T-cell (primary cell): ENCODE data around the gene SMG5. TPM values are rescaled to one million over a fixed set of nuclear protein-coding genes. Genes with fewer than 3 reads are reported as not detected.

Experiments
- ATAC-seq, 4 experiments: fragments of 200-7000 bp in 3 of 4; fragments of 150-1000 bp in 1 of 4; cut with Tn5 transposase; replicated peaks in 1 of 4; 1 replicate in 3 of 4; 2 replicates in 1 of 4; pipeline ENCODE4 v1.10.0; 2021; ENCODE audit warnings: moderate library complexity in 3 of 4, mild to moderate bottlenecking in 2 of 4, moderate number of reproducible peaks in 1 of 4
- CTCF ChIA-PET, 2 donors: fragments of 300-600 bp; sonication (Branson Sonifier 250); formaldehyde crosslinking; loops; one replicate each; lab custom pipeline; 2022; ENCODE audit warnings: antibody characterized with exemption in 2 of 2; lab: Charles Lee
- POLR2A ChIA-PET, 2 donors: fragments of 300-600 bp; sonication (Branson Sonifier 250); formaldehyde crosslinking; loops; one replicate each; lab custom pipeline; 2022; ENCODE audit warnings: antibody characterized with exemption in 2 of 2; lab: Charles Lee
- DNase-seq, 35 experiments: peaks; one replicate each; pipeline versions ENCODE4 v3.0.0 to v3.0.0-alpha.2; 2013 to 2023
- H3K27ac ChIP-seq: one replicate; pipeline ENCODE4 v1.5.1; 2013; ENCODE audit warnings: low read length
- H3K27me3 ChIP-seq, 2 experiments: replicated peaks in 1 of 2; 1 replicate in 1 of 2; 2 replicates in 1 of 2; pipeline versions ENCODE4 v1.6.1 to v1.7.0; 2013; ENCODE audit warnings: low read length in 1 of 2, mixed read lengths in 1 of 2; ENCODE audit not compliant: control insufficient read depth in 2 of 2, insufficient read depth in 2 of 2; ENCODE audit errors: extremely low read depth in 1 of 2
- H3K36me3 ChIP-seq, 2 donors: 1 replicate in 1 of 2; 2 replicates in 1 of 2; pipeline versions ENCODE4 v1.6.1 to v1.7.0; 2013; ENCODE audit warnings: low read length in 1 of 2; ENCODE audit not compliant: control insufficient read depth in 2 of 2, insufficient read depth in 1 of 2; ENCODE audit errors: extremely low read depth in 1 of 2
- H3K4me1 ChIP-seq, 2 experiments: 1 replicate in 1 of 2; 2 replicates in 1 of 2; pipeline versions ENCODE4 v1.6.1 to v1.7.0; 2013; ENCODE audit warnings: low read length in 2 of 2, mixed read lengths in 1 of 2; ENCODE audit not compliant: insufficient read depth in 2 of 2, control insufficient read depth in 1 of 2; ENCODE audit errors: extremely low read depth in 1 of 2
- H3K4me3 ChIP-seq, 2 donors: 1 replicate in 1 of 2; 2 replicates in 1 of 2; pipeline versions ENCODE4 v1.5.1 to v1.7.0; 2013; ENCODE audit warnings: mild to moderate bottlenecking in 2 of 2, low read length in 1 of 2, moderate library complexity in 1 of 2; ENCODE audit not compliant: control insufficient read depth in 1 of 2; ENCODE audit errors: extremely low read depth in 1 of 2
- H3K9me3 ChIP-seq: 2 replicates; pipeline ENCODE4 v1.7.0; 2013
- H3K27ac Mint-ChIP-seq, 2 donors: one replicate each; pipeline ENCODE4 v1.8.0; 2020 to 2021; ENCODE audit warnings: mild to moderate bottlenecking in 2 of 2, mixed read lengths in 2 of 2
- H3K27me3 Mint-ChIP-seq, 2 donors: one replicate each; pipeline ENCODE4 v1.8.0; 2021 to 2022; ENCODE audit warnings: mixed read lengths in 2 of 2
- H3K36me3 Mint-ChIP-seq: one replicate; pipeline ENCODE4 v1.8.0; 2021; ENCODE audit warnings: mixed read lengths
- H3K4me1 Mint-ChIP-seq, 3 donors: one replicate each; pipeline ENCODE4 v1.8.0; 2020 to 2022; ENCODE audit warnings: mixed read lengths in 3 of 3, mild to moderate bottlenecking in 1 of 3
- H3K4me3 Mint-ChIP-seq, 3 donors: one replicate each; pipeline ENCODE4 v1.8.0; 2020 to 2022; ENCODE audit warnings: mild to moderate bottlenecking in 3 of 3, mixed read lengths in 3 of 3, moderate library complexity in 3 of 3
- H3K9me3 Mint-ChIP-seq, 3 donors: one replicate each; pipeline ENCODE4 v1.8.0; 2020 to 2022; ENCODE audit warnings: mixed read lengths in 3 of 3
- WGBS: methylation state at CpG from one replicate; pipeline ENCODE4 v1.1.5; 2013; ENCODE audit warnings: missing lambda C conversion rate; ENCODE audit not compliant: insufficient coverage; 5-methylcytosine and 5-hydroxymethylcytosine counted together
- total RNA-seq, 35 experiments: library from RNA in 6 of 35; stranded (reverse) in 6 of 35; fragments of 120-200 nt in 1 of 35; gene quantifications; one replicate each; pipeline versions ENCODE4 v1.2.1 to v1.2.4 and lab custom pipeline; 2013 to 2026

SMG5 gene
- total RNA-seq, 5 donors from 2014 or later (not counting 1 experiment from before 2014, with no cell fraction given): 60.5 to 84.2 (median 81.3) TPM

DNA sequence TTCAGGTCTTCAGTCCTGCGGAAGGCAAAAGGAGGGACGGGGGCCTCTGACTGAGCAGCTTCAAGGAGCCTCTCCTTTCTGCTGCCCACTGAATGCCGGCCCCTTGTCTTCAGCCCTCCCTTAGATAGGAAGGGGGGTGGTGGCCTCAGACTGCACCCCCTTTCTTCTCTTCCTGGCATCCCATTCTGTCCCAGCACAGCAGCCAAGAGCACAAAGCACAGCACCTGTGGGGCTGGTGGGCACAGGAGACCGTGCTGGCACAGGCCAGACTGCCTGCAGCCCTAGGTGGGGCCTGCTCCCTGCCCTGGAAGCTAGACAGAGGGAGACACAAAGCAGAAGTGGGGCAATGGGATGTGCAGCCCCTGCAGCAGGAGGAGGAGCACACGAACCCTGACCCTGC is 33.0 kb downstream of the SMG5 start:
- no peaks in the 10 kb centered on the region for H3K9me3 ChIP-seq
- H3K4me3 Mint-ChIP-seq: no peak overlapping the region
- ATAC-seq: no peak
- CTCF ChIA-PET: no interaction called here
- H3K27me3 Mint-ChIP-seq: no peaks in the 10 kb centered on the region
- WGBS: 92% methylated on average over 2 of the region's 5 CpGs
- peaks cover 0 to 6% of the 10 kb centered on the region in 2 experiments for H3K27me3 ChIP-seq
- POLR2A ChIA-PET: interaction anchor here in 1 of 2 donors (0.5 kb wide), 1 partner anchor 16 kb away, joined by 4 read pairs; no protein-coding TSS in a partner anchor
- H3K4me1 ChIP-seq: peaks cover 4 to 30% of the 10 kb centered on the region in 2 experiments
- no peak for DNase-seq
- no peak overlapping the region for H3K4me3 ChIP-seq
- H3K27ac ChIP-seq: no peak overlapping the region
- H3K36me3 Mint-ChIP-seq: peaks cover 23% of the 10 kb centered on the region
- peaks cover 10 to 40% (median 12%) of the 10 kb centered on the region in 3 donors for H3K4me1 Mint-ChIP-seq
- H3K9me3 Mint-ChIP-seq: no peaks in the 10 kb centered on the region
- peak overlapping the region in 1 of 2 donors; percentile 36 for H3K27ac Mint-ChIP-seq
- H3K36me3 ChIP-seq: peaks cover 18 to 43% of the 10 kb centered on the region in 2 donors

- WGBS: no CpG with 5 or more reads among the region's 4 CpGs
- ChIA-PET CTCF (no interaction called here), POLR2A (no interaction called here)
Measured at GRCh38 chr1:156248323-156248683, 34.3 kb downstream of the SMG5 start.

GRCh38 chr1:156247460-156248322 is 34.9 kb downstream of the SMG5 start, which contains the start of gene PAQR6:
TSS of gene PAQR6 (minus strand) at chr1:156248056. CDS start at chr1:156246731, 1,325 bp downstream.
- H3K36me3 Mint-ChIP-seq: peaks cover 8% of the 10 kb centered on the region
- Histone ChIP-seq H3K4me1 (peaks cover 4 to 31% of the 10 kb centered on the region in 2 experiments), H3K36me3 (peaks cover 10 to 27% of the 10 kb centered on the region in 2 donors), H3K27ac (no peak within 1 kb of the TSS), H3K4me3 (no peak within 1 kb of the TSS), H3K27me3 (peaks cover 0 to 6% of the 10 kb centered on the region in 2 experiments), H3K9me3 (no peaks in the 10 kb centered on the region)
- no peak for DNase-seq
- peaks cover 13 to 40% (median 16%) of the 10 kb centered on the region in 3 donors for H3K4me1 Mint-ChIP-seq
- 89% methylated on average over 9 of the region's 16 CpGs for WGBS
- ATAC-seq: no peak
- peak within 1 kb of the TSS in 1 of 2 donors; percentile 31 for H3K27ac Mint-ChIP-seq
- no peaks in the 10 kb centered on the region for H3K27me3 Mint-ChIP-seq
- peak within 1 kb of the TSS in 1 of 3 donors; percentile 6 for H3K4me3 Mint-ChIP-seq
- ChIA-PET CTCF (no interaction called here), POLR2A (no interaction called here)
- H3K9me3 Mint-ChIP-seq: no peaks in the 10 kb centered on the region

More at GRCh38 chr1:156248323-156248683, 34.3 kb downstream of the SMG5 start:
- Histone ChIP-seq H3K36me3 (peaks cover 13 to 33% of the 10 kb centered on the region in 2 donors), H3K4me3 (no peak overlapping the region), H3K9me3 (no peaks in the 10 kb centered on the region), H3K27me3 (peaks cover 0 to 6% of the 10 kb centered on the region in 2 experiments), H3K27ac (no peak overlapping the region), H3K4me1 (peaks cover 4 to 31% of the 10 kb centered on the region in 2 experiments)
- ATAC-seq (no peak), DNase-seq (no peak)
- Mint-ChIP-seq H3K36me3 (peaks cover 14% of the 10 kb centered on the region), H3K4me3 (no peak overlapping the region), H3K4me1 (peaks cover 13 to 43% (median 16%) of the 10 kb centered on the region in 3 donors), H3K27me3 (no peaks in the 10 kb centered on the region), H3K27ac (no peak overlapping the region), H3K9me3 (no peaks in the 10 kb centered on the region)

- WGBS: 94% methylated on average over 13 of the region's 16 CpGs
- Histone ChIP-seq H3K27me3 (peaks cover 0 to 6% of the 10 kb centered on the region in 2 experiments), H3K4me3 (no peak overlapping the region), H3K9me3 (no peaks in the 10 kb centered on the region), H3K36me3 (peaks cover 4 to 20% of the 10 kb centered on the region in 2 donors), H3K27ac (no peak overlapping the region), H3K4me1 (peaks cover 4 to 27% of the 10 kb centered on the region in 2 experiments)
- no peaks in the 10 kb centered on the region for H3K27me3 Mint-ChIP-seq
- H3K36me3 Mint-ChIP-seq: peaks cover 5% of the 10 kb centered on the region
- ChIA-PET POLR2A (no interaction called here), CTCF (no interaction called here)
- peak overlapping the region in 1 of 3 donors; percentile 6 for H3K4me3 Mint-ChIP-seq
- H3K9me3 Mint-ChIP-seq: no peaks in the 10 kb centered on the region
- no peak overlapping the region for H3K27ac Mint-ChIP-seq
- H3K4me1 Mint-ChIP-seq: peaks cover 13 to 33% (median 16%) of the 10 kb centered on the region in 3 donors
- DNase-seq: no peak
- ATAC-seq: no peak
Measured at GRCh38 chr1:156246781-156247459, 35.7 kb downstream of the SMG5 start.

DNA sequence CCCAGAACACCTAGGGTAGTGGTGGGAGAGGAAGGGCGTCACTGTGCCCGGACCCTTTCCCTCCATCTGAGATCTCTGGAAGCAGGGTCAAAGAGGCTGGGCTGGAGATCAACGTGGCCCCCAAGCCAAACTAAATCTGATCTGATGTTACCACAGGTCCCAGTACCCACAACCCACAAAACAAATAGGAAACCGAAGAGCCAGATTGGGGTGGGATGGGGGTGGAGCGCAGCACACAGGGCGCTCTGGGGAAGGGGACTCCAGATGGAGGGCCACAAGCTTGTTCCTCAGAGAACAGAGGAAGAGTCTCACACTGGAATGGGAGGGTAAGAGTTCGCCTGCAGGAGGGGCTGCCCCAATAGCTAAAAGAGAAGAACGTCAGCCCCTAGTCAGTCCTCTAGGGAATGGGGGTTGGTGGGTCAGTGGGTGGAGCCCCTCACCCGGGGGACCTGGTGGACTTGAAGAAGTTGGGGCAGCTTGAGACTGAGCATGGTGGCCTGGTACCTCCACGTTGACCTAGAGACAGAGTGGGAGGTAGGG is 36.3 kb downstream of the SMG5 start:
- Histone ChIP-seq H3K9me3 (no peaks in the 10 kb centered on the region), H3K4me1 (peaks cover 4 to 24% of the 10 kb centered on the region in 2 experiments), H3K36me3 (peaks cover 0 to 16% of the 10 kb centered on the region in 2 donors), H3K27ac (peak overlapping the region; percentile 18), H3K27me3 (peaks cover 0 to 6% of the 10 kb centered on the region in 2 experiments), H3K4me3 (peak overlapping the region in 1 of 2 donors; percentile 46)
- Mint-ChIP-seq H3K36me3 (peaks cover 5% of the 10 kb centered on the region), H3K4me3 (peak overlapping the region; percentile 13 to 82 (median 47)), H3K27me3 (no peaks in the 10 kb centered on the region), H3K27ac (peak overlapping the region in 1 of 2 donors; percentile 76), H3K4me1 (peaks cover 13 to 28% (median 16%) of the 10 kb centered on the region in 3 donors), H3K9me3 (no peaks in the 10 kb centered on the region)
- no peak for DNase-seq
- POLR2A ChIA-PET: no interaction called here
- WGBS: 40% methylated on average over 4 of the region's 10 CpGs
- CTCF ChIA-PET: interaction anchor here in 1 of 2 donors (0.8 kb wide), 2 partner anchors 21 to 912 kb away, joined by 5 to 8 read pairs; no protein-coding TSS in a partner anchor
- peak in 1 of 4 experiments; percentile 3 for ATAC-seq
